ENCODE measurements around the gene RPN2.

Gene RPN2

GRCh38 chr20:37188787-37189186 lies 9.7 kb downstream of the RPN2 start:
- DNase-seq = no peak

GRCh38 chr20:37189416-37190016 lies 10.4 kb downstream of the RPN2 start:
- no peak for DNase-seq

GRCh38 chr20:37190354-37191112 lies 11.4 kb downstream of the RPN2 start:
- DNase-seq = peak; percentile 10

- peak; percentile 58 for DNase-seq
Measured at GRCh38 chr20:37192137-37192854, 13.2 kb downstream of the RPN2 start.

GRCh38 chr20:37193226-37193625 lies 14.1 kb downstream of the RPN2 start:
- no peak for DNase-seq

GRCh38 chr20:37193821-37194220 lies 14.7 kb downstream of the RPN2 start:
- DNase-seq = no peak

GRCh38 chr20:37194621-37195417 lies 15.7 kb downstream of the RPN2 start:
- no peak for DNase-seq

- no peak for DNase-seq
Measured at GRCh38 chr20:37198932-37199660, 20.0 kb downstream of the RPN2 start.

GRCh38 chr20:37200376-37200775 lies 21.2 kb downstream of the RPN2 start:
- DNase-seq = no peak

- DNase-seq = no peak
Measured at GRCh38 chr20:37200926-37201826, 22.0 kb downstream of the RPN2 start.

- no peak for DNase-seq
Measured at GRCh38 chr20:37201827-37202162, 22.7 kb downstream of the RPN2 start.

GRCh38 chr20:37202267-37202943 lies 23.3 kb downstream of the RPN2 start:
- no peak for DNase-seq

- DNase-seq = no peak
Measured at GRCh38 chr20:37204056-37204455, 24.9 kb downstream of the RPN2 start.

GRCh38 chr20:37205130-37205529 lies 26.0 kb downstream of the RPN2 start:
- no peak for DNase-seq

- peak; percentile 2 for DNase-seq
Measured at GRCh38 chr20:37205794-37206193, 26.7 kb downstream of the RPN2 start.

- no peak for DNase-seq
Measured at GRCh38 chr20:37207171-37207570, 28.0 kb downstream of the RPN2 start.

GRCh38 chr20:37209193-37209592 lies 30.1 kb downstream of the RPN2 start:
- no peak for DNase-seq

- DNase-seq = no peak
Measured at GRCh38 chr20:37209661-37210314, 30.7 kb downstream of the RPN2 start.

- no peak for DNase-seq
Measured at GRCh38 chr20:37218441-37218840, 39.3 kb downstream of the RPN2 start.

- DNase-seq = no peak
Measured at GRCh38 chr20:37218976-37219375, 39.8 kb downstream of the RPN2 start.
